ENCODE measurements around the gene TBX1. TPM values are rescaled to one million over a fixed set of nuclear protein-coding genes. Genes with fewer than 3 reads are reported as not detected.

The TBX1 gene
- total RNA-seq, 8 experiments from 2014 or later = 0.23 to 1.9 (median 0.57) TPM; not detected in 1

- in situ Hi-C loops (cut with MboI; ENCODE audit: low pct_unique_long_range_greater_than_20kb in 2 of 9, low sequenced_read_pairs in 9 of 9, unreplicated experiment in 9 of 9) = no loop called here
- no peak overlapping the region for H3K4me3 ChIP-seq
- no peaks in the 10 kb centered on the region for H3K4me1 ChIP-seq (replicated peaks in 1 of 2)
- H3K27ac ChIP-seq = no peak overlapping the region
- ATAC-seq (replicated peaks in 6 of 8) = no peak
- 90% methylated on average over 2 of the region's 12 CpGs; no CpG with 5 or more reads in 9 of the 10 experiments for WGBS, 10 experiments
These were observed 50.6 kb downstream of the TBX1 start for GRCh38 chr22:19811211-19811621.

GRCh38 chr22:19811811-19812771, 51.5 kb downstream of the TBX1 start:
- H3K4me1 ChIP-seq (replicated peaks in 1 of 2) = no peaks in the 10 kb centered on the region
- H3K4me3 ChIP-seq = no peak overlapping the region
- in situ Hi-C loops (cut with MboI; ENCODE audit: low pct_unique_long_range_greater_than_20kb in 2 of 9, low sequenced_read_pairs in 9 of 9, unreplicated experiment in 9 of 9) = no loop called here
- peak in 1 of 8 experiments; percentile 36 for ATAC-seq (replicated peaks in 6 of 8)
- peak overlapping the region in 1 of 2 donors; percentile 20 for H3K27ac ChIP-seq
- 83 to 87% (median 84%) methylated on average over 6 to 10 of the region's 36 CpGs; no CpG with 5 or more reads in 7 of the 10 experiments for WGBS, 10 experiments

GRCh38 chr22:19812910-19813309, 52.3 kb downstream of the TBX1 start:
- ATAC-seq (replicated peaks in 6 of 8) = no peak
- Histone ChIP-seq H3K27ac (peak overlapping the region in 1 of 2 donors; percentile 33), H3K4me3 (no peak overlapping the region), H3K4me1 (replicated peaks in 1 of 2) (no peaks in the 10 kb centered on the region)
- 71 to 100% (median 97%) methylated on average over 2 to 10 of the region's 11 CpGs; no CpG with 5 or more reads in 3 of the 10 experiments for WGBS, 10 experiments
- in situ Hi-C loops (cut with MboI; ENCODE audit: low pct_unique_long_range_greater_than_20kb in 2 of 9, low sequenced_read_pairs in 9 of 9, unreplicated experiment in 9 of 9) = no loop called here

GRCh38 chr22:19814428-19814827, 53.9 kb downstream of the TBX1 start:
- in situ Hi-C loops (cut with MboI; ENCODE audit: low pct_unique_long_range_greater_than_20kb in 2 of 9, low sequenced_read_pairs in 9 of 9, unreplicated experiment in 9 of 9) = no loop called here
- no peaks in the 10 kb centered on the region for H3K4me1 ChIP-seq (replicated peaks in 1 of 2)
- no peak for ATAC-seq (replicated peaks in 6 of 8)
- H3K4me3 ChIP-seq = no peak overlapping the region
- WGBS, 10 experiments = 90 to 100% (median 93%) methylated on average over 1 to 5 of the region's 5 CpGs; no CpG with 5 or more reads in 5 of the 10 experiments
- H3K27ac ChIP-seq = no peak overlapping the region

GRCh38 chr22:19815093-19815822, 54.7 kb downstream of the TBX1 start:
- ATAC-seq (replicated peaks in 6 of 8) = peak in 2 of 8 experiments; percentile 82 to 88
- no peaks in the 10 kb centered on the region for H3K4me1 ChIP-seq (replicated peaks in 1 of 2)
- in situ Hi-C loops (cut with MboI; ENCODE audit: low pct_unique_long_range_greater_than_20kb in 2 of 9, low sequenced_read_pairs in 9 of 9, unreplicated experiment in 9 of 9) = no loop called here
- 43 to 100% (median 85%) methylated on average over 1 to 3 of the region's 18 CpGs; no CpG with 5 or more reads in 2 of the 10 experiments for WGBS, 10 experiments
- no peak overlapping the region for H3K4me3 ChIP-seq
- H3K27ac ChIP-seq = peak overlapping the region in 1 of 2 donors; percentile 48

GRCh38 chr22:19815823-19816290, 55.3 kb downstream of the TBX1 start:
- ATAC-seq (replicated peaks in 6 of 8) = no peak
- 67 to 100% (median 96%) methylated on average over 1 to 5 of the region's 16 CpGs; no CpG with 5 or more reads in 5 of the 10 experiments for WGBS, 10 experiments
- in situ Hi-C loops (cut with MboI; ENCODE audit: low pct_unique_long_range_greater_than_20kb in 2 of 9, low sequenced_read_pairs in 9 of 9, unreplicated experiment in 9 of 9) = no loop called here
- Histone ChIP-seq H3K4me3 (no peak overlapping the region), H3K27ac (peak overlapping the region; percentile 11 to 48), H3K4me1 (replicated peaks in 1 of 2) (no peaks in the 10 kb centered on the region)

- ATAC-seq (replicated peaks in 6 of 8) = no peak
- 60 to 94% (median 89%) methylated on average over 1 to 6 of the region's 14 CpGs; no CpG with 5 or more reads in 7 of the 10 experiments for WGBS, 10 experiments
- no peak overlapping the region for H3K4me3 ChIP-seq
- in situ Hi-C loops (cut with MboI; ENCODE audit: low pct_unique_long_range_greater_than_20kb in 2 of 9, low sequenced_read_pairs in 9 of 9, unreplicated experiment in 9 of 9) = no loop called here
- peak overlapping the region in 1 of 2 donors; percentile 11 for H3K27ac ChIP-seq
- H3K4me1 ChIP-seq (replicated peaks in 1 of 2) = no peaks in the 10 kb centered on the region
These were observed 56.0 kb downstream of the TBX1 start for GRCh38 chr22:19816372-19817119.

Other genes with a start within 250 kb of the TBX1 start
- 1 to 10 TPM in 2 of 8 experiments, under 1 TPM in 5, not detected in 1; 0.11 to 3.4 (median 0.31) TPM for gene CLDN5, start 236.4 kb upstream of the TBX1 start, total RNA-seq
- gene SEPTIN5, start 46.3 kb upstream of the TBX1 start, total RNA-seq = 10 to 100 TPM; 10.4 to 70.3 (median 46.3) TPM
- gene GP1BB, start 37.2 kb upstream of the TBX1 start, total RNA-seq = 1 to 10 TPM in 7 of 8 experiments, not detected in 1; 2.0 to 7.4 (median 3.5) TPM
- 1 to 10 TPM; 5.6 to 7.2 (median 6.4) TPM for gene GNB1L, start 94.1 kb downstream of the TBX1 start, total RNA-seq
- gene RTL10, start 94.1 kb downstream of the TBX1 start, total RNA-seq = 10 to 100 TPM; 10.5 to 13.9 (median 12.6) TPM
- 10 to 100 TPM; 22.7 to 99.4 (median 40.8) TPM for gene COMT, start 181.0 kb downstream of the TBX1 start, total RNA-seq
- 10 to 100 TPM in 4 of 8 experiments, 1 to 10 TPM in 4; 2.4 to 33.9 (median 9.9) TPM for gene TXNRD2, start 181.0 kb downstream of the TBX1 start, total RNA-seq

All from motor neuron (in vitro differentiated cells).